Measurements from ENCODE around the gene TTLL12.

Gene TTLL12

GRCh38 chr22:43200555-43200954 lies 13.6 kb upstream of the TTLL12 start:
- H3K9ac ChIP-seq (ENCODE audit: low read length), result no peak overlapping the region
- TF ChIP-seq EZH2 (IDR thresholded peaks at IDR 0.05; ENCODE audit: borderline replicate concordance, low read length), result no peak
- no peak for TF ChIP-seq CTCF (IDR thresholded peaks at IDR 0.05; ENCODE audit: low read length)
- H2AFZ ChIP-seq (ENCODE audit: low read length), result no peak overlapping the region
- H3K4me2 ChIP-seq (ENCODE audit: low read length), result no peak overlapping the region
- H3F3A ChIP-seq (ENCODE audit: insufficient read depth, low read length), result no peaks in the 10 kb centered on the region
- no peaks in the 10 kb centered on the region for H3K27me3 ChIP-seq (ENCODE audit: insufficient read depth, low read length)
- H3K79me2 ChIP-seq (ENCODE audit: insufficient read depth, low read length), result no peaks in the 10 kb centered on the region
- H3K9me2 ChIP-seq (ENCODE audit: low read depth, low read length), result no peaks in the 10 kb centered on the region
- no peak overlapping the region for H3K27ac ChIP-seq (ENCODE audit: low read depth, low read length, poor library complexity, severe bottlenecking)
- no peaks in the 10 kb centered on the region for H3K4me1 ChIP-seq (ENCODE audit: insufficient read depth, low read length, severe bottlenecking)
- no peaks in the 10 kb centered on the region for H4K20me1 ChIP-seq (ENCODE audit: insufficient read depth, low read length)
- no peaks in the 10 kb centered on the region for H3K9me3 ChIP-seq (ENCODE audit: low read length)
- H3K36me3 ChIP-seq (ENCODE audit: insufficient read depth, low read length), result no peaks in the 10 kb centered on the region
- no peak overlapping the region for H3K4me3 ChIP-seq (ENCODE audit: low read depth, low read length, poor library complexity, severe bottlenecking)

- Histone ChIP-seq H3K36me3 (ENCODE audit: insufficient read depth, low read length) (no peaks in the 10 kb centered on the region), H3K4me1 (ENCODE audit: insufficient read depth, low read length, severe bottlenecking) (no peaks in the 10 kb centered on the region), H2AFZ (ENCODE audit: low read length) (no peak overlapping the region), H3K27me3 (ENCODE audit: insufficient read depth, low read length) (no peaks in the 10 kb centered on the region), H3F3A (ENCODE audit: insufficient read depth, low read length) (no peaks in the 10 kb centered on the region), H4K20me1 (ENCODE audit: insufficient read depth, low read length) (no peaks in the 10 kb centered on the region), H3K9me3 (ENCODE audit: low read length) (no peaks in the 10 kb centered on the region), H3K4me3 (ENCODE audit: low read depth, low read length, poor library complexity, severe bottlenecking) (no peak overlapping the region), H3K27ac (ENCODE audit: low read depth, low read length, poor library complexity, severe bottlenecking) (no peak overlapping the region), H3K4me2 (ENCODE audit: low read length) (no peak overlapping the region), H3K9ac (ENCODE audit: low read length) (no peak overlapping the region), H3K9me2 (ENCODE audit: low read depth, low read length) (no peaks in the 10 kb centered on the region), H3K79me2 (ENCODE audit: insufficient read depth, low read length) (no peaks in the 10 kb centered on the region)
- TF ChIP-seq EZH2 (IDR thresholded peaks at IDR 0.05; ENCODE audit: borderline replicate concordance, low read length), result no peak
- TF ChIP-seq CTCF (IDR thresholded peaks at IDR 0.05; ENCODE audit: low read length), result no peak
These were observed 13.1 kb upstream of the TTLL12 start for GRCh38 chr22:43200031-43200430.

GRCh38 chr22:43199541-43199940 lies 12.6 kb upstream of the TTLL12 start:
- Histone ChIP-seq H3K9ac (ENCODE audit: low read length) (no peak overlapping the region), H3K4me1 (ENCODE audit: insufficient read depth, low read length, severe bottlenecking) (no peaks in the 10 kb centered on the region), H3K4me2 (ENCODE audit: low read length) (no peak overlapping the region), H4K20me1 (ENCODE audit: insufficient read depth, low read length) (no peaks in the 10 kb centered on the region), H3K9me2 (ENCODE audit: low read depth, low read length) (no peaks in the 10 kb centered on the region), H3K27ac (ENCODE audit: low read depth, low read length, poor library complexity, severe bottlenecking) (no peak overlapping the region), H3K36me3 (ENCODE audit: insufficient read depth, low read length) (no peaks in the 10 kb centered on the region), H3K4me3 (ENCODE audit: low read depth, low read length, poor library complexity, severe bottlenecking) (no peak overlapping the region), H2AFZ (ENCODE audit: low read length) (no peak overlapping the region), H3K79me2 (ENCODE audit: insufficient read depth, low read length) (no peaks in the 10 kb centered on the region), H3K27me3 (ENCODE audit: insufficient read depth, low read length) (no peaks in the 10 kb centered on the region), H3F3A (ENCODE audit: insufficient read depth, low read length) (no peaks in the 10 kb centered on the region), H3K9me3 (ENCODE audit: low read length) (no peaks in the 10 kb centered on the region)
- TF ChIP-seq EZH2 (IDR thresholded peaks at IDR 0.05; ENCODE audit: borderline replicate concordance, low read length) (no peak), CTCF (IDR thresholded peaks at IDR 0.05; ENCODE audit: low read length) (no peak)

Measured in OCI-LY1 (cell line).